A549 treated with AZD2906 at 1 μM for 4 hours (cell line): ENCODE measurements around the gene SV2C. TPM values are rescaled to one million over a fixed set of nuclear protein-coding genes. Genes with fewer than 3 reads are reported as not detected.

Experiments
- total RNA-seq: library from RNA; stranded (reverse); fragments of 200-300 nt; extraction: Qiagen RNA extraction; gene quantifications from 5 replicates; pipeline ENCODE4 v1.2.3, GENCODE V29; 2022

SV2C gene
- not detected in 5 replicates for total RNA-seq

GRCh38 chr5:76082772-76083554, at the start of gene SV2C:
TSS of gene SV2C (plus strand) at chr5:76083383. CDS start at chr5:76131751, 48,368 bp downstream.

GRCh38 chr5:76402886-76403765, 319.9 kb downstream of the SV2C start, which contains the start of gene IQGAP2:
TSS of gene IQGAP2 (plus strand) at chr5:76403285. CDS start at chr5:76403546, 261 bp downstream.

